Testis (tissue), 3 donors: Measurements from ENCODE around the gene NR3C1. TPM values are rescaled to one million over a fixed set of nuclear protein-coding genes. Genes with fewer than 3 reads are reported as not detected.
"Not testable (repeated sequence)": the region's sequence is repeated elsewhere in the genome, so short reads cannot be mapped to it uniquely, and the experiment has no call there.

Source experiments
- DNase-seq: peaks from one replicate; pipeline ENCODE4 v3.0.0-alpha.2; 2019
- H3K27ac ChIP-seq, 2 donors: fragments of 200-600 bp; sonication (generic); one replicate each; pipeline ENCODE4 v1.5.1; 2019
- H3K27me3 ChIP-seq: fragments of 200-600 bp; sonication (generic); one replicate; pipeline ENCODE4 v1.5.1; 2019
- H3K36me3 ChIP-seq: fragments of 200-600 bp; sonication (generic); one replicate; pipeline ENCODE4 v1.5.1; 2017; ENCODE audit warnings: low read depth; ENCODE audit errors: missing control alignments
- H3K4me1 ChIP-seq: fragments of 200-600 bp; sonication (generic); one replicate; pipeline ENCODE4 v1.5.1; 2019
- H3K4me3 ChIP-seq, 2 donors: fragments of 200-600 bp; sonication (generic); one replicate each; pipeline ENCODE4 v1.5.1; 2017 to 2019
- H3K9me3 ChIP-seq: fragments of 200-600 bp; sonication (generic); one replicate; pipeline ENCODE4 v1.5.1; 2017
- CTCF ChIP-seq, 3 experiments: fragments of 450-650 bp in 2 of 3; fragments of 200-600 bp in 1 of 3; sonication (generic) in 1 of 3; IDR thresholded peaks; one replicate each; pipeline ENCODE4 v1.5.1; 2016 to 2019; ENCODE audit warnings: antibody characterized with exemption in 3 of 3, mild to moderate bottlenecking in 2 of 3, moderate library complexity in 1 of 3
- POLR2A ChIP-seq: fragments of 450-650 bp; IDR thresholded peaks from one replicate; pipeline ENCODE4 v1.6.1; 2017; ENCODE audit warnings: antibody characterized with exemption, mild to moderate bottlenecking, moderate library complexity
- WGBS, 2 donors: methylation state at CpG; one replicate each; pipeline ENCODE4 v1.1.5; 2018; 5-methylcytosine and 5-hydroxymethylcytosine counted together
- intact Hi-C: fragments of 100-400 bp; cut with DNase I; formaldehyde crosslinking; loops from one replicate; pipeline ENCODE4 v1.15.1; 2023; ENCODE audit warnings: low total_unique reads
- polyA plus RNA-seq: library from polyadenylated mRNA; stranded (reverse); fragments of 350-450 nt; fragmentation: Illumina TruSeq; extraction: RNeasy Lipid Tissue Mini Kit (QIAGEN cat#74804); gene quantifications from one replicate; pipeline ENCODE4 v1.2.3, GENCODE V29; 2014; ENCODE audit warnings: low read depth, low replicate concordance; ENCODE audit not compliant: insufficient read depth
- total RNA-seq, 2 donors: library from RNA; depleted of rRNA; stranded (reverse); fragments of >200 nt; gene quantifications; one replicate each; pipeline ENCODE4 v1.2.3, GENCODE V29; 2016

Gene NR3C1
- total and polyA plus RNA-seq, 3 donors from 2014 or later = 33.2 to 37.7 (median 34.3) TPM

GRCh38 chr5:143328589-143329220 lies 74.8 kb downstream of the NR3C1 start:
- no peak for TF ChIP-seq CTCF (IDR thresholded peaks at IDR 0.05)
- TF ChIP-seq POLR2A = no peak
- Histone ChIP-seq H3K27ac (no peak overlapping the region), H3K36me3 (no peaks in the 10 kb centered on the region), H3K27me3 (no peaks in the 10 kb centered on the region), H3K4me1 (no peaks in the 10 kb centered on the region), H3K4me3 (no peak overlapping the region), H3K9me3 (no peaks in the 10 kb centered on the region)
- intact Hi-C loops = no loop called here
- WGBS, 2 donors = 88 to 89% methylated on average over 5 of the region's 5 CpGs
- DNase-seq = no peak

GRCh38 chr5:143325086-143325485 lies 78.4 kb downstream of the NR3C1 start:
- H3K27ac ChIP-seq, H3K4me1 ChIP-seq, DNase-seq, H3K36me3 ChIP-seq, H3K4me3 ChIP-seq, H3K27me3 ChIP-seq, H3K9me3 ChIP-seq, intact Hi-C loops: not testable (repeated sequence)
- 93 to 98% methylated on average over 4 of the region's 4 CpGs for WGBS, 2 donors

GRCh38 chr5:143322931-143323630 lies 80.4 kb downstream of the NR3C1 start:
- H3K9me3 ChIP-seq, H3K36me3 ChIP-seq, H3K27ac ChIP-seq, intact Hi-C loops, H3K4me1 ChIP-seq, H3K4me3 ChIP-seq, H3K27me3 ChIP-seq, DNase-seq: not testable (repeated sequence)
- 95 to 96% methylated on average over 5 of the region's 5 CpGs for WGBS, 2 donors

- no peaks in the 10 kb centered on the region for H3K4me1 ChIP-seq
- H3K36me3 ChIP-seq = no peaks in the 10 kb centered on the region
- no peak for DNase-seq
- no peak overlapping the region for H3K27ac ChIP-seq
- no peaks in the 10 kb centered on the region for H3K27me3 ChIP-seq
- no peak overlapping the region for H3K4me3 ChIP-seq
- H3K9me3 ChIP-seq = no peaks in the 10 kb centered on the region
- WGBS, 2 donors = 86 to 91% methylated on average over 1 of the region's 1 CpG
- no peak for TF ChIP-seq CTCF (IDR thresholded peaks at IDR 0.05)
- TF ChIP-seq POLR2A = no peak
- intact Hi-C loops = no loop called here
Observed at GRCh38 chr5:143322176-143322575, 81.3 kb downstream of the NR3C1 start.

GRCh38 chr5:143319437-143320227 lies 83.9 kb downstream of the NR3C1 start:
- 68 to 69% methylated on average over 5 of the region's 5 CpGs for WGBS, 2 donors
- no peak for TF ChIP-seq POLR2A
- TF ChIP-seq CTCF (IDR thresholded peaks at IDR 0.05) = no peak

More at GRCh38 chr5:143319437-143320227, 83.9 kb downstream of the NR3C1 start:
- intact Hi-C loops = no loop called here
- DNase-seq = no peak
- Histone ChIP-seq H3K27ac (no peak overlapping the region), H3K27me3 (no peaks in the 10 kb centered on the region), H3K9me3 (no peaks in the 10 kb centered on the region), H3K4me3 (no peak overlapping the region), H3K36me3 (no peaks in the 10 kb centered on the region), H3K4me1 (no peaks in the 10 kb centered on the region)
